Liver (tissue), 9 donors: ENCODE data around the gene CAPS. TPM values are rescaled to one million over a fixed set of nuclear protein-coding genes. Genes with fewer than 3 reads are reported as not detected.

ENCODE experiments used
- DNase-seq: peaks from one replicate; pipeline ENCODE4 v3.0.0-alpha.2; 2017; ENCODE audit warnings: low spot score
- H3K27ac ChIP-seq, 2 donors: one replicate each; pipeline ENCODE4 v1.7.0; 2013; ENCODE audit warnings: inconsistent platforms in 2 of 2, low read length in 2 of 2, control low read depth in 1 of 2, low read depth in 1 of 2, mild to moderate bottlenecking in 1 of 2
- H3K27me3 ChIP-seq, 4 donors: one replicate each; pipeline versions ENCODE4 v1.6.1 to v1.7.0; 2013; ENCODE audit warnings: low read length in 3 of 4, inconsistent platforms in 1 of 4, mild to moderate bottlenecking in 1 of 4, moderate library complexity in 1 of 4; ENCODE audit not compliant: control insufficient read depth in 4 of 4, insufficient read depth in 4 of 4
- H3K36me3 ChIP-seq, 4 donors: one replicate each; pipeline versions ENCODE4 v1.6.1 to v1.7.0; 2013; ENCODE audit warnings: low read length in 3 of 4, mild to moderate bottlenecking in 3 of 4, low read depth in 1 of 4, moderate library complexity in 1 of 4; ENCODE audit not compliant: control insufficient read depth in 4 of 4, insufficient read depth in 3 of 4
- H3K4me1 ChIP-seq, 4 donors: one replicate each; pipeline versions ENCODE4 v1.6.1 to v1.7.0; 2013; ENCODE audit warnings: low read length in 3 of 4, mild to moderate bottlenecking in 3 of 4, moderate library complexity in 1 of 4; ENCODE audit not compliant: control insufficient read depth in 4 of 4, insufficient read depth in 4 of 4
- H3K4me3 ChIP-seq, 3 donors: one replicate each; pipeline versions ENCODE4 v1.6.1 to v1.7.0; 2013; ENCODE audit warnings: low read length in 3 of 3, control low read depth in 1 of 3, low read depth in 1 of 3, mild to moderate bottlenecking in 1 of 3
- H3K9ac ChIP-seq, 2 donors: one replicate each; pipeline ENCODE4 v1.7.0; 2013; ENCODE audit warnings: low read length in 2 of 2, mild to moderate bottlenecking in 2 of 2, moderate library complexity in 2 of 2, control low read depth in 1 of 2, low read depth in 1 of 2
- H3K9me3 ChIP-seq, 4 donors: one replicate each; pipeline versions ENCODE4 v1.6.1 to v1.7.0; 2013; ENCODE audit warnings: low read length in 3 of 4; ENCODE audit not compliant: control insufficient read depth in 4 of 4
- ATF3 ChIP-seq: IDR thresholded peaks from 2 replicates; pipeline ENCODE4 v1.6.1; 2016; ENCODE audit warnings: antibody characterized with exemption
- EGR1 ChIP-seq, 2 donors: IDR thresholded peaks; 2 replicates each; pipeline ENCODE4 v1.6.1; 2016 to 2018; ENCODE audit warnings: antibody characterized with exemption in 2 of 2, low read depth in 2 of 2
- FOXA1 ChIP-seq: IDR thresholded peaks from 2 replicates; pipeline ENCODE4 v1.6.1; 2016; ENCODE audit warnings: antibody characterized with exemption
- FOXA2 ChIP-seq: IDR thresholded peaks from 2 replicates; pipeline ENCODE4 v1.6.1; 2016; ENCODE audit warnings: antibody characterized with exemption
- GABPA ChIP-seq, 2 donors: IDR thresholded peaks in 1 of 2; conservative IDR thresholded peaks in 1 of 2; 2 replicates each; pipeline ENCODE4 v1.6.1; 2016; ENCODE audit warnings: antibody characterized with exemption in 2 of 2, mild to moderate bottlenecking in 1 of 2, moderate library complexity in 1 of 2
- HNF4A ChIP-seq, 2 donors: conservative IDR thresholded peaks; 2 replicates each; pipeline ENCODE4 v1.6.1; 2016; ENCODE audit warnings: antibody characterized with exemption in 2 of 2, mild to moderate bottlenecking in 2 of 2
- HNF4G ChIP-seq: IDR thresholded peaks from 2 replicates; pipeline ENCODE4 v1.6.1; 2016; ENCODE audit warnings: antibody characterized with exemption
- JUND ChIP-seq, 2 donors: IDR thresholded peaks; 2 replicates each; pipeline ENCODE4 v1.6.1; 2016; ENCODE audit warnings: antibody characterized with exemption in 2 of 2
- MAX ChIP-seq: IDR thresholded peaks from 2 replicates; pipeline ENCODE4 v1.6.1; 2016; ENCODE audit warnings: antibody characterized with exemption
- NR2F2 ChIP-seq: IDR thresholded peaks from 2 replicates; pipeline ENCODE4 v1.6.1; 2016; ENCODE audit warnings: antibody characterized with exemption
- RAD21 ChIP-seq, 2 donors: IDR thresholded peaks; 2 replicates each; pipeline ENCODE4 v1.6.1; 2016; ENCODE audit warnings: antibody characterized with exemption in 2 of 2, mild to moderate bottlenecking in 2 of 2
- REST ChIP-seq: IDR thresholded peaks from 2 replicates; pipeline ENCODE4 v1.6.1; 2016; ENCODE audit warnings: antibody characterized with exemption, mild to moderate bottlenecking
- RXRA ChIP-seq, 2 donors: IDR thresholded peaks; 2 replicates each; pipeline ENCODE4 v1.6.1; 2017 to 2018; ENCODE audit warnings: antibody characterized with exemption in 2 of 2, mild to moderate bottlenecking in 1 of 2
- SP1 ChIP-seq: IDR thresholded peaks from 2 replicates; pipeline ENCODE4 v1.6.1; 2018; ENCODE audit warnings: antibody characterized with exemption, mild to moderate bottlenecking
- TAF1 ChIP-seq: conservative IDR thresholded peaks from 2 replicates; pipeline ENCODE4 v1.6.1; 2016; ENCODE audit warnings: antibody characterized with exemption, mild to moderate bottlenecking
- YY1 ChIP-seq: IDR thresholded peaks from 2 replicates; pipeline ENCODE4 v1.6.1; 2016; ENCODE audit warnings: antibody characterized with exemption, mild to moderate bottlenecking
- ZBTB33 ChIP-seq: IDR thresholded peaks from 2 replicates; pipeline ENCODE4 v1.6.1; 2016; ENCODE audit warnings: antibody characterized with exemption
- WGBS: extraction: QIAGEN DNeasy Blood & Tissue Kit; methylation state at CpG from one replicate; pipeline ENCODE4 v1.1.7; 2013; 5-methylcytosine and 5-hydroxymethylcytosine counted together
- polyA plus RNA-seq, 2 donors: library from polyadenylated mRNA; stranded (reverse) in 1 of 2; unstranded in 1 of 2; fragments of 200-250 nt in 1 of 2; fragments of >200 nt in 1 of 2; fragmentation: Nextera tagmentation in 1 of 2; extraction: Ambion mirVana in 1 of 2; gene quantifications; one replicate each; pipeline versions ENCODE4 v1.2.1 to v1.2.3, GENCODE V29; 2013 to 2015
- total RNA-seq, 2 donors: library from RNA; depleted of rRNA; stranded (reverse); fragments of >200 nt; gene quantifications; one replicate each; pipeline ENCODE4 v1.2.3, GENCODE V29; 2014
- TF ChIP-seq, protein P1 (sequence below): fragments of 150-350 bp; IDR thresholded peaks from 2 replicates; pipeline ENCODE4 v1.5.1; 2017; ENCODE audit warnings: improper control_type of control experiment, low read depth, low read length; ENCODE audit not compliant: missing input control
- donor health status: healthy.
- donor health status: healthy.
- donor health status: healthy.
- donor health status: healthy.
- donor health status: healthy.

Gene CAPS
- total and polyA plus RNA-seq, 4 donors, result 2.1 to 11.4 (median 3.5) TPM

DNA sequence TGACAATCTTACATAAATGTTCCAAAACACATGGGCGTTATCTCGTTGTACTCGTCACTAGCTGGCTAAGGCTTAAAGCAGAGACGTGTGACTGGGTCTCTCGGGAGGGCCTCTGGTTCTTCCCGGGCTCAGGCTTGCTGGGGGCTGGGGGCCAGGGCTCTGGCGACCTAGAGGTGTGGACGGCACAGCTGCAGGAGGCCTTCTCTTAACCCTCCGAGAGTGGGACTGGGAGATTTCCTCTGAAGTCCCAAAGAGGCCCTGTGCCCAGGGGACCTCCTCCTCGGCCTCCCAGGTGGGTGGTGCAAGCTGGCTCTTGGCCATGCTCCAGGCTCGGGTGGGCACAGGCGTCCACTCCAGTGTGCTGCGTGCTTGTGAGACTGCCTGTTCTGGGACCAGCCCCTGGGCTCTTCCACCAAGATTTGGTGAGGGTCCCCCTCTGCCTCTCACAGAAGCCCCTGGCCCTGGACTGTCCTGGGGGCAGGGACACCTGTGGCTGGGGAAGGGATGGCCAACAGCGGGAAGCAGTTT, 2.2 kb downstream of the CAPS start:
- no peaks in the 10 kb centered on the region for H3K9me3 ChIP-seq
- H3K36me3 ChIP-seq, result peaks cover 9 to 47% (median 15%) of the 10 kb centered on the region in 4 donors
- H3K4me3 ChIP-seq, result no peak overlapping the region
- 84% methylated on average over 14 of the region's 14 CpGs for WGBS
- TF ChIP-seq NR2F2 (no peak), RAD21 (IDR thresholded peaks at IDR 0.05) (no peak), FOXA1 (no peak), TAF1 (no peak), SP1 (no peak), REST (no peak), FOXA2 (no peak), EGR1 (IDR thresholded peaks at IDR 0.05; ENCODE audit: low read depth in 2 of 2) (no peak), MAX (no peak), JUND (IDR thresholded peaks at IDR 0.05) (no peak), ATF3 (no peak)
- no peak for DNase-seq
- no peak overlapping the region for H3K9ac ChIP-seq
- no peaks in the 10 kb centered on the region for H3K27me3 ChIP-seq
- H3K4me1 ChIP-seq, result peaks cover 5 to 12% (median 6%) of the 10 kb centered on the region in 4 donors
- no peak overlapping the region for H3K27ac ChIP-seq

- Histone ChIP-seq H3K9ac (no peak overlapping the region), H3K4me3 (no peak overlapping the region), H3K27ac (no peak overlapping the region), H3K27me3 (no peaks in the 10 kb centered on the region), H3K9me3 (no peaks in the 10 kb centered on the region), H3K36me3 (peaks cover 15 to 58% (median 16%) of the 10 kb centered on the region in 4 donors), H3K4me1 (peaks cover 5 to 12% (median 6%) of the 10 kb centered on the region in 4 donors)
- no peak for TF ChIP-seq SP1
- no peak for TF ChIP-seq HNF4A (conservative IDR thresholded peaks at IDR 0.05)
- TF ChIP-seq NR2F2, result no peak
- TF ChIP-seq MAX, result no peak
- TF ChIP-seq JUND (IDR thresholded peaks at IDR 0.05), result no peak
- no peak for TF ChIP-seq FOXA2
- TF ChIP-seq, protein P1, sequence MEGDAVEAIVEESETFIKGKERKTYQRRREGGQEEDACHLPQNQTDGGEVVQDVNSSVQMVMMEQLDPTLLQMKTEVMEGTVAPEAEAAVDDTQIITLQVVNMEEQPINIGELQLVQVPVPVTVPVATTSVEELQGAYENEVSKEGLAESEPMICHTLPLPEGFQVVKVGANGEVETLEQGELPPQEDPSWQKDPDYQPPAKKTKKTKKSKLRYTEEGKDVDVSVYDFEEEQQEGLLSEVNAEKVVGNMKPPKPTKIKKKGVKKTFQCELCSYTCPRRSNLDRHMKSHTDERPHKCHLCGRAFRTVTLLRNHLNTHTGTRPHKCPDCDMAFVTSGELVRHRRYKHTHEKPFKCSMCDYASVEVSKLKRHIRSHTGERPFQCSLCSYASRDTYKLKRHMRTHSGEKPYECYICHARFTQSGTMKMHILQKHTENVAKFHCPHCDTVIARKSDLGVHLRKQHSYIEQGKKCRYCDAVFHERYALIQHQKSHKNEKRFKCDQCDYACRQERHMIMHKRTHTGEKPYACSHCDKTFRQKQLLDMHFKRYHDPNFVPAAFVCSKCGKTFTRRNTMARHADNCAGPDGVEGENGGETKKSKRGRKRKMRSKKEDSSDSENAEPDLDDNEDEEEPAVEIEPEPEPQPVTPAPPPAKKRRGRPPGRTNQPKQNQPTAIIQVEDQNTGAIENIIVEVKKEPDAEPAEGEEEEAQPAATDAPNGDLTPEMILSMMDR, result no peak
- TF ChIP-seq RXRA (IDR thresholded peaks at IDR 0.05), result no peak
- no peak for TF ChIP-seq GABPA (IDR thresholded peaks at IDR 0.05 in 1 of 2, conservative IDR thresholded peaks at IDR 0.05 in 1 of 2)
- no peak for TF ChIP-seq REST
- no peak for TF ChIP-seq FOXA1
- TF ChIP-seq ATF3, result no peak
- TF ChIP-seq ZBTB33, result no peak
- no peak for TF ChIP-seq EGR1 (IDR thresholded peaks at IDR 0.05; ENCODE audit: low read depth in 2 of 2)
- TF ChIP-seq RAD21 (IDR thresholded peaks at IDR 0.05), result no peak
- TF ChIP-seq YY1, result no peak
- no peak for TF ChIP-seq TAF1
- no peak for TF ChIP-seq HNF4G
- 96% methylated on average over 36 of the region's 36 CpGs for WGBS
- no peak for DNase-seq
Measured at GRCh38 chr19:5917431-5918107, 3.5 kb downstream of the CAPS start.
